Cerebellar cortex (tissue), 1 donor: Measurements from ENCODE around the gene SEMA6B.
"Not testable (repeated sequence)": the region's sequence is repeated elsewhere in the genome, so short reads cannot be mapped to it uniquely, and the experiment has no call there.

Source experiments
- DNase-seq: peaks from one replicate; pipeline ENCODE4 v3.0.0-alpha.2; 2015; ENCODE audit warnings: low spot score

Gene SEMA6B

DNA sequence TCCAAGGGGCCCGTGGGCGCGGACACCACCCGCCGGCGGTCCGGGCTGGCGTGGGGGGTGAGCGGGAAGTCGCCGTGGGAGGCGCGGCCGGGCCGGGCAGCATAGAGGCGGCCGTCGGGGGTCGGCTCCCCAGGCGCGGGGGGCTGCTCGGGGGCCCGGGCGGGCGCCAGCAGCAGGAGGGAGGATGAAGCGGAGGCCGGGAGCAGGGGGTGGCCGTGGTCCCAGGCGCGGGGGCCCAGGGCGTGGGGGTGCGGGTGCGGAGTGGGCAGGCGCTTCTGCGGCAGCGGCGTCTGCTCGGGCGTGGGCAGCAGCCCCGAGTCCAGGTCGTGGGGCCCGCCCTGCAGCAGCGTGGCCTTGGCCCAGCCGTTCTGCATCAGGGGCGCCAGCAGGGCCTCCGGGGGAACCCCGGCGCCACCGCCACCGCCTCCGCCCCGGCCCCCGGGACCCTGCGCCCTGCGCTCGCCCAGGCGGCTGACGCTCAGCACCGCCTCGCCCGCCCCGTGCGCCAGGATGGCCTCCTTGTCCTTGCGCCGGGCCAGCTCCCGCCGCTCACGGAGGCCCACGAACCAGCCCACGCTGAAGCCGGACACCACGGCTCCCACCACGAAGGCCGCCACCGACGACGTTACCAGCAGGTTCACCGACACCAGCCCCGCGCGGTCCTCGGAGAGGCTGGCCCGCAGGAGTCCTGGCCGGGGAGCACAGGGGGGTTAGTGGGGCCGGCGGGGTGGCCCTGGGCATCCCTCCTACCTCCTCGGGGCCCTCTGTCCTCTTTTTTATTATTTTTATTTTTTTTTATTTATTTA is 15.4 kb downstream of the SEMA6B start:
- no peak for DNase-seq

GRCh38 chr19:4542896-4543841 is 16.3 kb downstream of the SEMA6B start:
- no peak for DNase-seq

DNA sequence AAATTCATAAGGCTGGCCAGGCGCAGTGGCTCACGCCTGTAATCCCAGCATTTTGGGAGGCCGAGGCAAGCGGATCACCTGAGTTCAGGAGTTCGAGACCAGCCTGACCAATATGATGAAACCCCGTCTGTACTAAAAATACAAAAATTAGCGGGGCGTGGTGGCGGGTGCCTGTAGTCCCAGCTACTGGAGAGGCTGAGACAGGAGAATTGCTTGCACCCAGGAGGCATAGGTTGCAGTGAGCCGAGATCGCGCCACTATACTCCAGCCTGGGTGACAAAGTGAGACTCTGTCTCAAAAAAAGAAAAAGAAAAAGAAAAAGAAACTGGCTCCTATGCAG is 17.7 kb downstream of the SEMA6B start:
- not testable (repeated sequence) for DNase-seq

DNA sequence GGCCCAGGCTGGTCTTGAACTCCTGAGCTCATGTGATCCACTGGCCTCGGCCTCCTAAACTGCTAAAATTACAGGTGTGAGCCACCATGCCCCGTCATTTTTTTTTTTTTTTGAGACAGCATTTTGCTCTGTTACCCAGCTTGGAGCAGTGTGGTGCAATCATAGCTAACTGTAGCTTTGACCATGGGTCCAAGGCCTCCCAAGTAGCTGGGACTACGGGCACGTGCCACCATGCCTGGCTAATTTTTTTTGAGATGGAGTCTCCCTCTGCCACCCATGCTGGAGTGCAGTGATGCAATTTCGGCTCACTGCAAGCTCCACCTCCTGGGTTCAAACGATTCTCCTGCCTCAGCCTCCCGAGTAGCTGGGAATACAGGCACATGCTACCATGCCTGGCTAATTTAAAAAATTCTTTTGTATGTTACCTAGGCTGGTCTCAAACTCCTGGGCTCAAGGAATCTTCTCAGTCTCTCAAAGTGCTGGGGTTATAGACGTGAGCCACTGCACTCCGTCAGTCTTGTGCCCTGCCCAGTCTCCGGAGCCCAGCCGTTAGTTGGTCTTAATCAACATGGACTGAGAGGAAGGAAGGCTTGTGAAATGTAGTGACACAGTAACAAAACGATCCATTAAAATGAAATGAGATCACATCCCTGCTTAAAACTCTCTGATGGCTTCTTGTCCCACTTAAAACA is 18.2 kb downstream of the SEMA6B start:
- no peak for DNase-seq

GRCh38 chr19:4539693-4540581 is 19.5 kb downstream of the SEMA6B start, which contains the start of gene LRG1:
LRG1 (minus strand) TSS chr19:4540036; CDS start chr19:4540013, 23 bp downstream.
- no peak for DNase-seq

DNA sequence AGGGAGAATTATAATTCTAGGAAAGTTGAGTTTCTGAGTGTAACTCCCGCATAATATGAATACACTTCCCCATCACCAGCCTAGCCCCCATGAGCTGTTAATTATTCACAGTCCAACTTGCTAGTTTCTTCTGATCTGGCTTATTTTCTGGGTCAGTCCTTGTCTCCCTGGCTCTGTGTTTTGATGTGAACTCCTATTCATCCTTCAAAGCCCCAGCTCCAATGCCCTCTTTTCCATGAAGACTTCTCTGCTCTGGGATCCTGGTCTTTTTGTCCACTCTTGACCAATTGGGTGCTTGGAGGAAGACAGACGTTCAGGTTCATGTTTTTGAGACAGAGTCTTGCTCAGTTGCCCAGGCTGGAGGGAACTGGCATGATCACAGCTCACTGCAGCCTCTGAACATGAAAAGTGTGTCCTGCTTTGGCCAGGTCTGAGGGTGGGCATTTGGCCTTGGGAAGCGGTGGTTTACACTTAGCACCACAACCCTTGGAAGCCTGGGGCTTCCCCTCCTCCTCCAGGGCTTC is 20.3 kb downstream of the SEMA6B start:
- DNase-seq = no peak

DNA sequence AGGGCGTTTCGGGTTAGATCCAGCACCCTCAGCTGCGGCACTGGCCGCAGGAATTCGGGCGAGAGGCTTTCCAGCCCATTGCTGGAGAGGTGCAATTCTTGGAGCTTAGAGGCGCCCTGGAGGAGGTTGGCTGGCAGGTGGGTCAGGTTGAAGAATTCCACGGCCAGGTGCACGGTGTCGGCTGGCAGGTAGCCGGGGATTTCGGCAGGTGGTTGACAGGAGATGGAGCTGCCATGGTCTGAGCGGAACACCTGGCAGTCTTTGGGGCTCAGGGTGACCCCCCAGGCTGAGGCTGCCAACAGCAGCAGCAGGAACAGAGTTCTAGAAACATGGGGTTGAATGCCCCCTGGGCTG is 20.9 kb downstream of the SEMA6B start:
- no peak for DNase-seq

DNA sequence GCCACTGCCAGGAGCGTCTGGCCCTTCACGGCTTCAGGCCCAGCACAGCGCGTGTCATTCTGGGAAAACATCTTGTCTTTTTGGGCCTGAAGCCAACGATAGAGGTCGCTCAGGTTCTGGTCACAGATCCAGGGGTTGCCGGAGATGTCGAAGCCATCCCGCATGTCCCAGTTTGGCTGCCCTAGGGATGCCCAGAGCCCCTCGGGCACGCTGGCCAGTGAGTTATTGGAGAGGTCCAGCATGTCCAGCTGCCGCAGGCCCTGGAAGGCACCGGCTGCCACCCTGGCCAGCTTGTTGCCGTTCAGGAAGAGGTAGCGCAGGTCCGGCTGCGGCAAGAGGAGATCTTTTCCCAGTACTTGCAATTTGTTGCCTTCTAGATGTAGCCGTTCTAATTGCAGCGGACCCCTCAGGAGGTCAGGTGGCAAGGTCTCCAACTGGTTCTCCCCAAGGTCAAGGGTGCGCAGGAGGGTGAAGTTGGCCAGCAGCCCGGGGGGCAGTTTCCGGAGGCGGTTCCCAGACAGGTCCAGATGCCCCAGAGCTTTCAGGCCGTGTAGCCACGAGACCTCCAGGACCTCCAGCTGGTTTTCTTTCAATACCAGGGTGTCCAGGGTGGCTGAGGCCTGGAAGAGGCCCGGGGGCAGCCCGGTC is 21.4 kb downstream of the SEMA6B start:
- no peak for DNase-seq

DNA sequence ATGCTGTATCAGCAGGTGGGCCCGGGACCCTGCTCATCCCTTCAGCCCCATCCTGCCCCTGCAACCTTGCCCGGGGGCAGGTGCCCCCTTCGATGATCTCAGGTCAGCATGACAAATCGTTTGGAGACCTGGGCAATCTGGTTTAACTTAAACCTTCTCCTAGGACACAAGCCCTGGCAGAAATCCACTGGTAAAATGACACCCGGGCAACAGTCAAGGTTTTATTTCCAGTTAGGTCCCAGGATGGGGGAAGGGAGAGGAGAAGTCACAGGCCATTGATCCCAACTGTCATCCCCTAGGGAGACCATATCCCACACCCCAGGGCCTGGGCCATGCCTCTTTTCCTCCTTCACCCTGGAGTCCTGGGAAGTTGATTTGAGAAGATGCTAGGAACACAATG is 22.7 kb downstream of the SEMA6B start:
- DNase-seq = no peak

DNA sequence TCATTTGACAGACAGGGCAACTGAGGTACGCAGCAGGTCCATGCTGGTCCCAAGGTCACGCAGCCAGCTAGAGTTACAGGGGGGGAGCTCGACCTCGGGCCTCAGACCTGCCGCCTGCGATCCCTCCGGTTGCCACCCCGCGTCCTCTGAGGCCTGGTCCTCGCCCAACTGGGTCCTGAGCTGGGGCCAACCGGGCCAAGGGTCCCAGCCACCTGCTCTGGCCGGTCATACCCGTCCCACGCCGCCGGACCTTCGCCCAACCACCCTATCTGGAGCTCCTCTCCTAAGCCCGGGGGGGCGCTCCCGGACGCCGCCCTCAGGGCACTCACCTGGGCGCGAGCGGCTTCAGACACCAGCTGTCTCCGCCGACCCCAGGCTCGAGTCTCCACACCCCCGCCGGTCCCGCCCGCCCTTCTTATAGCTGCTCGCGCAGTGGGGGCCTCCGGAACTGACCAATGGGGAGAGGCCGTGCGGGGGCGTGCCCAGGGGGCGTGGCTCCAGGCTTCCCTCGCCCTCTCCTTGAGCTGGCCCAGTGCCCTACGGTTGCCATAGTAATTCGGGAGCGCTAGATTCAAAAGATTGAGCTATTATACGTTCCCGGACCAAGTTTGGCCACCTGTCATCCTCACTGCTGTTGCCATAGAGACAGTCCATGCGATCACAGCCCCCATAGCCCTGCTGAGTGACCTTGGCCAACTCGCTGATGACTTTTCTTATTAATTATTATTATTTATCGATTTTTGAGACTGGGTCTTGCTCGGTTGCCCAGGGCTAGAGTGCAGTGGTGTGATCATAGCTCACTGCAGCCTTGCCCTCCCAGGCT is 24.4 kb downstream of the SEMA6B start, which contains the start of gene PLIN5:
Gene PLIN5, minus strand, starts transcription at position 389 of the 823 bp plus-strand sequence. CDS start 1,150 bp downstream, outside the sequence.
- peak; percentile 79 for DNase-seq

GRCh38 chr19:4533835-4534424 is 25.6 kb downstream of the SEMA6B start:
- DNase-seq = no peak

- no peak for DNase-seq
These were observed 26.1 kb downstream of the SEMA6B start for GRCh38 chr19:4533334-4533733.

- no peak for DNase-seq
These were observed 27.8 kb downstream of the SEMA6B start for GRCh38 chr19:4531562-4532165.

DNA sequence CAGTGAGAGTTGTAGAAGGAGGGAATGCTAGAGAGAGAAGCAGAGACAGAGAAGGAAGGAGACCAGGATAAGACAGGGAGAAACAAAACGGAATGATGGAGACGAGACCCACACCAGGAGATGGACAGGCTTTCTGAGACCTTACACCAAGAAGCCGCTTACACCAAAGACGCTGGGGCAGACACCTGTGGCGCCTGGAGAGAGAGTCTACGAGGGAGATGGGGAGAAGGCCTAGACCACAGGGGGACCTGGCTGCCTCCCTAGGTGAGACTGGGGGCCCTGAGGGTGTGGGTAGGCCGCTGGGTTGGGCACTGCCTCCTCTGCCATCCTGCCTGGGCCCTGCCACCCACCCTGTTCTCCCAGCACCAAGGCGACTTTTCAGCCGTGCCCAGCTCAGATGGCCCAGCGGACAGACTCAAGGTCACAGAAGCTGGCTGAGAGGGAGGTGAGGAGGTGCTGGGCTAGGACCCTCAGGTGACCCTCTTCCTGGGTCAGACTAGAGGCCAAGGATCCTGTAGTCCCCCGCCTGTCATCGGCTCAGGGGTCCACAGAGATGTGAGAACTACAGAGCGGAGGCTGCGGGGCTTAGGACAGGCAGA is 29.5 kb downstream of the SEMA6B start:
- DNase-seq = no peak

DNA sequence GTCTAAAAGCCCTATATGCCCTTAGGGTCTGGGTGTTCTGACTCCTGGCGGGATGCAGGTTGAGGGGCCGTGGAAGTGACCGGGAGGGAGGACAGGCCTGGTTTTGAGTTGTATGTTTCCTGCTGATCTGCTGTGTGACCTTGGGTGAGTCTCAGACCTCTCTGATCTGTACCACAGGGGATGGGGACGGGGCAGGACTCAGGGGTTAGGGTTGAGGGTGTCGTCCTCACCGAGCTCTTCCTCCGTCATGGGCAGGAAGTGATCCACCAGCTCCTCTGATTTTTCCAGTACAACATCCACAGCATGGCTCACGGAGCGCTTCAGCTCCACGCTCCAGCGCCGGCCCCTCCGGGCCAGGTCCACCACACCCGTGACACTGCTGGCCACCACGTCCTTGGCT is 30.6 kb downstream of the SEMA6B start:
- no peak for DNase-seq

- not testable (repeated sequence) for DNase-seq
These were observed 32.1 kb downstream of the SEMA6B start for GRCh38 chr19:4527377-4527776.

DNA sequence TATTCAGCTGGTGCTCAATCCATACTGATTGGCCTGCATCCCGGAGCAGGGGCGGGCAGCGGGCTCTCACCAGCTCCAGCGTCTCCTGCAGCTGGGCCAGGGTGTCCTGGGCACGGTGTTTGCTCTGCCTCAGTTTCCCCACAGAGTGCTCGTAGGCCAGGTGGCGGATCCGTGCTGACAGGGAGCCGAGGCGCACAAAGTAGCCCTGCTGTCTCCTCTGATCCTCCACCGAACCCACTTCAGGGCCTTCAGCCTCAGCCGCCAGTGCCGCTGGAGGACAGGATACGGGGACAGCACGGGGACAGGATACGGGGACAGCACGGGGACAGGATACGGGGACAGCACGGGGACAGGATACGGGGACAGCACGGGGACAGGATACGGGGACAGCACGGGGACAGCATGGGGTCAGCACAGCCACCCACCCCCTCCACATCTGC is 33.9 kb downstream of the SEMA6B start:
- DNase-seq = no peak

GRCh38 chr19:4524808-4525562 is 34.5 kb downstream of the SEMA6B start:
- peak; percentile 40 for DNase-seq
